Activated CD8-positive, alpha-beta memory T cell treated with anti-CD3 and anti-CD28 coated beads, Interleukin-2, amount 50 U/mL, for 1 hour (primary cell): ENCODE measurements around the gene MAPK12.

Source experiments
- DNase-seq: peaks from one replicate; pipeline ENCODE4 v3.0.0-alpha.2; 2020; ENCODE audit errors: extremely low read depth

The MAPK12 gene

DNA sequence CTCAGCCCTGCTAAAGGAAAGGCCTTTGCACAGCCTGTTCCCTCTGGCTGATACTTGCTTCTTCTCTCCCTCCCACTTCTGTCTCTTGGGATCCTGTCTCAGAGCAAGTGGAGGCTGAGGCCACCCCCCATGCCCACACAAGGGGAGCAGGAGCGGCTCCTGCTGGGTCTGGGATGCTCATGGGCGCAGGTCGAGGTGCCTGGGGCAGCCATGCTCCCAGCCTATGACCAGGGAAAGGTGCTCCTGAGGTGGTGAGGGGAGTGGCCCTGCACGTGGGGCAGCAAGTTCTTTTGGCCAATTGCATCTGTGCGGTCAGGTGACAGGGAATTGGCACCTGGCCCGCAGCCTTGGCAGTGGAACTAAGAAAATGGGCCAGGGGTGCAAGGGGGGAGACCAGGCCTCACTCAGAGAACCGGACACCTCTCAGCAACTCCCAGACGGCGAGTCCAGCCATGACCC is 7.2 kb upstream of the MAPK12 start:
- DNase-seq, result no peak

DNA sequence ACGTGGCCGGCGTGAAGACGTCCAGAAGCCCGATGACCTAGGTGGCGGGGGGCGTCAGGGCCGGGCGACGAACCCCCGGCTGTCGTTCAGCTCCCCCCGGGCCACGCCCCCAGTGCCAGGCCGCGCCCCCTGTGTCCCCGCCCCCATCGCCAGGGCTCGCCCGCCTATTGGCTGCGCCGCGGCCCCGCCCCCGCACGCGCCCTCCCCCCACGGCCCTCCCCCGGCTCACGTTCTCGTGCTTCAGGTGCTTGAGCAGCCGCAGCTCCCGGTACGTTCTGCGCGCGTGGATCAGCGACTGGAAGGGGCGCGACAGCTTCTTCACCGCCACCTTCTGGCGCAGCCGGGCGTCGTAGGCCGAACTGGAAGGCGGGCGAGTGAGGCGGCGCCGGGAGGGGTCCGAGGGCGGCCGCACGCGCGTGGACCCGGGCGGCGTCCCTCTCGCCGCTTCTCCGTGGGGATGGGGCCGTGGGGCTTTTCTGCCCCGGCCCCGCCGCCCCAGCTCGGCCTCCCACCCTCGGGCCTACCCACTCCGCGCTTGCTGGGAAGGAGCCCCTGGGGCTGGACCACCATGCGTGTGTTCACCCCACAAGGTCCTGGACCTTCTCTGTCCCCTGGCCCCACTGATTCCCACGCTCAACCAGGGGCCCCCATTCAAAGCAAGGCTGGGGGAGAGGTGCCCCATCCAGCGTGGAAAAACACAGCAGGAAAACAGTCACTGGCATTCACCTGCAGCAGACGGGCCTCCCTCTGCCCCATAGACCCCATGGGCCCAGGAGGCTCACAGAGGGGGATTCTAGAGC is 6.3 kb upstream of the MAPK12 start:
- DNase-seq, result no peak

DNA sequence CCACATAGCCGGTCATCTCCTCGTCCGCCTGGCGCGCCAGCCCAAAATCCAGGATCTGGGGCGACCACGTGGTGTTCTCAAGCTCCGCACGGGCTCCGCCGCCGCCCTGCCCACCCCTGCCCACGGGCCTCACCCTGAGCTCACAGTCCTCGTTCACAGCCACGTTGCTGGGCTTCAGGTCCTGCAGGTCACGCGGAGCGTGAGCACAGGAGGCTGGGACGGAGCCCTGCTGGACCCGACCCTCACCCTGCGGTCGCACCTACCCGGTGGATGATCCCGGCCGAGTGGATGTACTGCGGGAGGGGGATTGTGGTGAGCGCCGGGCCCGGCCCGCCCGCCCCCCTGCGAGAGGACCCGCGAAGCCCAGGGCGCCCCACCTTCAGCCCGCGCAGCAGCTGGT is 5.5 kb upstream of the MAPK12 start:
- DNase-seq, result no peak

DNA sequence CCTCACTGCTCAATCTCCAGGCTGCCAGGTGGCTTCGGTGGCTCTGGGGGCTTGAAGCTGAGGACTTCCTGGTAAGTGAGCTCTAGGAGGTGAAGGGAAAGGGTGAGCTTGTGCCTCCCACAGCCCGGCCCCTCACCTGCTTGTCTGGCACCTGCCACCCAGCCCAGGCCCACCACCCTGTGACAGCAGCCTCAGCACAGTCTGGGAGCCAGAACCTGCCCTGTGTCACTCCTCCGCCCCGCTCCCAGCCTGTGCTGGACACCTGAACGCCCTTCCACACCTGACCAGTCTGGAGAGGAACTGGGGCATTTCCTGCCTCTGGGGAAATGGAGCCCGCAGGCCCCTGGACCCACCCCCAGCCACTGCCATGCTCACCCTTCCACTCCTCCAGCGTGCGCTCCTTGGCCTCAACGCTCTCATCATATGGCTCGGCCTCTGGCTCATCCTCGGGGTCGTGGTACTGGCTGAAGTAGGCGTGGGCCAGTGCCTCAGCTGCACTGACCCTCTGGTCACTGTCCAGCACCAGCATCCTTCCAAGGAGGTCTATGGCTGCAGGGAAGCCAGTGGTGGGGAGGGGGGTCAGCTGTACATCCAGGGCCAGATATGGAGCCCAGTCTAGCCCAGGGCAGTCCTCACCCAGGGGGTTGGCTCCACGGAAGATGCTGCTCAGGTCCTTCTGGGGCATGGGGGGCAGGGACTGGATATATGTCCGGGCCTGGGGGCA is 3.6 kb upstream of the MAPK12 start:
- DNase-seq, result no peak

DNA sequence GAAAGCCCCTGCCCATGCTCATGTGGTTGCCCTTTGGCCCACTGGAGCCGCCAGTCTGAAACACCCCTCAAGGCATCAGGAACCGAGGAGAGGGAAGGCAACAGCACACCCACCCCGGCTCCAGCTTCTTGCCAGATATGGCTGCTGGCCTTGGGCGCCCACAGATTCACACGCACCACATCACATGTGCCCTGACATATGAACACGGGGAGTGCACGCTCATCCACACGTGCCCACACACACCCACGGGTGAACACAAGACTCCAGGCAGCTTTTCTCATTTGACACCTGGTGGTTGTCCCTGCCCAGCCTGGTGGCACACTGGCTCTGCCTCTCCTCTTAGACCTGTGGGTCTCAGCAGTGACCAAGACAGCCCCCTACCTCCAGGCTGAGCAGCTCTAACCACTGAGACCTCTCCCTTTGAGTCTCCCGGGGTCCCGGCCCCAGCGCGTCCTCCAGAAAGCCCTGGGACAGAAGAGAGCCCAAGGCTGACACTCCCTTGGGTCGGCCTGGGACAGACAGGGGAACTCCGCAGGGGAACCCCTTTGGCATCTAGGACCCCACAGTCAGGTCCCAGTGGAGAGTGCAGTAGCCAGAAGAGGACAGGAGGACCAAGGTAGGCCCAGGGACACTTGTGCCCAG is 2.7 kb upstream of the MAPK12 start:
- no peak for DNase-seq

DNA sequence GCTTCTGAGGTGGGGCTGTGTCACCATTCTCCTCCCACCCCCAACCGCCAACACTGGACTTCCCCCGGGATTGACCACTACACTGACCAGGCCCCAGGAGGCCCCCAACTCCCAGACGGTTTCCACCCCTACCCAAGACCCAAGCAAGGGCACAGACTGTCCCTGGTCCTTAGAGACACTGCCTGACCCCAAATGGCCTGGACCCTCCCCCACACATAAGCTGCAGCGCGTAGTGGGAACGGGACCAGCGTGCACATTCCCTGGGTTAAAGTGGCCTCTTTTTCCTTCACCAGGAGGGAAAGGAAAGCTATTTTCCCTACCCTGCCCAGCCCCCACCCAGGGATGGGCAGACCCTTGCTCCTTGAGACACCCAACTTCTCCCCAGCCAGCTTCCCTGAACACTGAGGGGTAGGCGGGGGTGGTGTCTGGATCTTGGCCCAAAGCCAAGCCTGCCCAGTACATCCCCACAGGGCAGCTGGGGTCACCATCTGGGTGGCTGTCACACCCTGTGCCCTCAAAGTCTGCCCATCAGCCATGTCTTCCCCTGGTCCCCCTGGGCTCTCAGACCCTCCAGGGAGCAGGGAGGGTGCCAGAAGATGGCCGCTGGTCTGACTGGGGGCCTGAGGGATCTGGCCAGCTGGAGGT is 1.6 kb upstream of the MAPK12 start:
- no peak for DNase-seq

DNA sequence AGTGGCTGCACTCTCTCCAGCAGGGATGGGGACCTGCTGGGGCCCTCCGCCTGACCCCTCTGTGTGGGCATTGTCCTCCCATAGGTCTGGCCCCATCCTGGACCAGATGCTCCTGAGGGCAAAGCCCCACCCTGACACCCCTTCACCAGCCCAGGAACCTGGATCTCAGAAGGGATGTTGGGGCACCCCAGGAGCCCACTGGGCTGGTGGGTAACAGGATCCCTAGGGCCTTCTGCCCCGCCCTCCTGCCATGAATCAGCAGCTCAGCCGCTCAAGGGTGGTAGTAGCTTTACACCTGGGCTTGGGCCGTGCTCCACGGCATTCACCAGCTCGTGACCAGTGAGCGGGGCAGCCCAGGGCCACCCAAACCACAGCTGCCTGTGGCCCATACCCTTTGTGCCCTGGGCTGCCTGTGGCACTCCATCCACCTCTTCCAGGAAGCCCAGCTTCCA is 1.0 kb upstream of the MAPK12 start:
- DNase-seq, result no peak

DNA sequence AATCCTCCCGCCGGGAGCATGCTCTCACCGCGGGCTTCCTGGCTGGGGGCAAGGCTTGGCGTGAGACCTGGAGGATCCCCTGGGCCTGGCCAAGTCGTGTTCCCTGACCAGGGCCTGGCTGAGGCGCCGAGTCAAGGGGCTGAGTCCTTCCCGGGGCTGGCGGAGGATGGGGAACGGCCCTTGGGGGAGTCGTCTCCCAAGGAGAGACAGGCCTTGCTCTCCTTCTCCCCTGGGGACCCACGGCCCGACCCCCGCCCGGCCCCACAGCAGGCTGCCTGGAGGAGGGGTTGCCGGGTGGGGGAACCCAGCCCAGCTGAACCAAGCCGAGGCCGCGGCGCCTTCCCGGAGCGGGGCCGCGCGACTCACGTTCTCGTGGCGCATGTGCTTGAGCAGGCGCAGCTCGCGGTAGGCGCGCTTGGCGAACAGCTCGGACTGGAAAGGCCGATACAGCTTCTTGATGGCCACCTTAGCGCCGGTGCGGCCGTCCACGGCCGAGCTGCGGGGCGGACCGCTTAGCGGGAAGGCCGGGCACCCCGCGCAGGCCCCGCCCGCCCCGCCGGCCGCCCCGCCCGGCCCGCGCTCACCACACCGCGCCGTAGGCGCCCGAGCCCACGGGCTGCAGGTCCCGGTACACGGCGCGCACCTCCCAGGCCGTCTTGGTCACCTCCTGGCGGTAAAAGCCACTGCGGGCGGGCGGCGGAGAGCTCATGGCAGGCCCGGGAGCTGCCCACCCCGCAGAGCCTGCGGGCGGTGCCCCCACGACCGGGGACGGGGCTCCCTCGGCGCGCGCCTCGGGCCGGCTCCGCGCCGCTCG is 475 bp downstream of the MAPK12 start:
- DNase-seq, result no peak

DNA sequence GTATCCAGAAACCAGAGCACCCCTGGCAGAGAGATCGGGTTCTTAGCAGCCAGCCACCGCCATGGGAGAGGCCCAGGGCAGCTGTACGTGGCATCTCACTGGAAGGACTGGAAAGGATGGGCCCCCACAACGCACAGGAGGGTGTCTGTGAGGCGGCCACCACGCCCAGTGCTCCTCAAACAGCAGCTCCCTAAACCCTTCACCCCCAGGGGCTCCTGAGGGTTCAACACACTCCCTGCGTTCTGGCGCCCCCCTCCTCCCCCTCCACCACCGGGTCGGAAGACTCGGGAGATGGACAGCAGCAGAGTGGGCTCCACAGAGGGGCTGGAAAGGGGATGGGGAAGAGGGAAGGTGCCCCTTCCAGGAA is 1.1 kb downstream of the MAPK12 start:
- DNase-seq, result no peak

DNA sequence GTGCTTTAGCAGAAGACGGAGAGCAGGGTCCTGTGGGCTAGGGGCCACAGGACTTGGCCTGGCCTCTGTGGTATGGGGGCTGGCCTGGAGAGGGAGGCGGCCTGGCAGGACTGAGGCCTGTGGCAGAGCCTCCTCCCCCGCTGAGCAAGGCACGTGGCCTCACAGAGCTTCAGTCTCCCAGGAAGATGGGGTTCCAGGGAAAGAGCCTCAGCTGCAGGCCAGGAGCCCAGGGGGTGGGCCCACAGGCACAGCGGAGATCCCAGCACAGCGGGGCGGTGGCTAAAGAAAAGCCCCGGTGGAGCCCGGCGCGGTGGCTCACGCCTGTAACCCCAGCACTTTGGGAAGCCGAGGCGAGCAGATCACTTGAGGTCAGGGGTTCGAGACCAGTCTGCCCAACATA is 2.2 kb downstream of the MAPK12 start:
- no peak for DNase-seq

DNA sequence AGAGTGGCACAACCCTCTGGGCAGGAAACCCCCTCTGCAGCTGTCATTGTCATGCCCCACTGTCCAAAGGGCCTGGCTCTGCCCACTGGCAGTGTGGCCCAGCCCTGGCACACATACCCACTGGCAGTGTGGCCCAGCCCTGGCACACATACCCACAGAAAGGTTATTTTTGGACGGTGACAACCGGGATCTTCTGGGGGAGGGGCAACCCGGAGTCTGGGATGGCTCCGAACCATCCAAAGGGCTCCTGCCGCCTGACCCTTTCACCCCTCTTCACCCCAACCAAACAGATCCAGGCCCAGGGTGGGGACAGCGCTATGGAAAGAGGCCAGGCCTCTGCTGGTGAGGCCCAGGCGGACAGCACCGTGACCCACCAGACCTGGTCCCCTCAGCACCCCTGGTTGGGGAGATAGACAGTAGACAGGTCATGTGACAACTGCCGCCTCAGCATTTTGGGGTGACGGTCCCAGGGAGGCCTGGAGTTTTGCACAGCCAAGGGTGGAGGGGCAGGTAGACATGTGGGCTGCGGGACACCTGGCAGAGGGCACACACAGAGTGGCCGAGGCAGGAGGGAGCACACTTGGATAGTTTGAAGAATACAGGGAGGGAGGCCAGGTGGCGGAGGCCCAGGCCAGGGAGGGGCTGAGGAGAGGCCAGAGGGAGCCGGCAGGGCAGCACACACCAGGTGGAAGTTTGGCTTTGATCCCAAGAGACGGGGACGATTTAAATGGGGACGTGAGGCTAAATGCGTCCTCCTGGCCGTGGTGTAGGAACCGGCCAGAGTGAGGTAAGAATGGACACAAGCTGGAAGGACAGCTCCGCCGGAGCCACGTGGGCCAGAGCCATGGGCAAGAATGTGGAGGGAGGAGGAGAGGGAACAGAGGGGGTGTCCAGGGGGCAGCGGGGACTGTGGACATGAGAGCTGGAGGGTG is 2.9 kb downstream of the MAPK12 start:
- no peak for DNase-seq

DNA sequence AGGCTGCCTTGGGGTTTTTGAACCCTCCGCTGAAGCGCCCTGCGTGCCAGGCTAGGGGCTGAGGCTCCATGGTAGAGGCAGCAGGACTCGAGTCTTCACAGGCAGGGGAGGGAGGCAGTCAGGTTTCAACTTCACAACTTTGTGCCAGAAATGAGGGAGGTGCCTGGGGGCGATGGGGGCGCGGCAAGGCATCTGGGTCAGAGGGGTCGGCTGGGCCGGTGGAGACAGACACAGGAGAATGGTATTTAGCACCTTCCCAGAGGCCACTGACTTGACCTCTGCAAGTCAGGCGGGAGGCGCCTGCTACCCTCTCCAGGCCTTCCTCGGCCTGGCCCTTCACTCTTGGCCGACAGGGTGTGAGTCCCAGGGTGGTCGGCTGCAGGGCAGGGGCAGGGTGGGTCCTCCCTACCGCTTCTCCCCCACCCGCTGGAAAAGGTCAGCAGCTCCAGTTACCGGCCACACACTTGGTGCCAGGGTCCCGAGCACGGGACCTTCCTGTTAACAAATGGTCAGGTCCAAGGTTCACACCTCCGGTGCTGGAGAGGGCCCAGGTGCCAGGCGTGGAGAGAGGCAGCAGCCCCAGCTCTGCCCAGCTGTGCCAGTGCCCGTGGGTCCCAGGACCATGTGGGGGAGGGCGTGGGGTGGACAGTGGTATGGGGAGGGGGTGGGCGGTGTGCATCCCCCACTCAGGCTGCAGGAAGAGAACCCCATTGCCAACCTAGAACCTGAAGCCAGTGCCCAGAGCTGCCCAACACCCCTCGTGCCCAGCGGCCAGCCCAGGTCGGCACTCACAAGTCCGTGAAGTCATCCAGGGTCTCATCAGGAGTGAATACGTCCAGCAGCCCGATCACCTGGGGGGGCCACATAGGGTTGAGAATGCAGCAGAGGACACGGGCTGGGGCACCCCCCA is 3.8 kb downstream of the MAPK12 start:
- DNase-seq, result no peak

DNA sequence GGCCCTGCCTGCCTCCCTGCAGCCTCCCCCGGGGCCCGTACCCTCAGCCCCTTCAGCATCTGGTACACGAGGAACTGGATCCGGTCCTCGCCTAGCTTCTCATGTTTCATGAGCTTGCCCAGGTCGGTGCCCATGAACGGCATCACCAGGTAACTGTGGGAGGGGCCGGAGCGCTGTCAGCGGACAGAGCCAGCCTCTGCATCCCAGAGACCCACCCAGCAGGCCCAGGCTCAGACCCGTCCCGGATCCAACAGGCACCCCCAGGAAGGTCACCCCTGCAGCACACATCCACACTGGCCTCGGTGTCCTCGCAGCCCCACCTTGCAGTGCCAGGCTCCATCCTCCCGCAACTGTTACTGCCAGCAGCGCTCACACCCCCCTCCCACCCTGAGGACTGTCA is 4.4 kb downstream of the MAPK12 start:
- DNase-seq, result no peak

DNA sequence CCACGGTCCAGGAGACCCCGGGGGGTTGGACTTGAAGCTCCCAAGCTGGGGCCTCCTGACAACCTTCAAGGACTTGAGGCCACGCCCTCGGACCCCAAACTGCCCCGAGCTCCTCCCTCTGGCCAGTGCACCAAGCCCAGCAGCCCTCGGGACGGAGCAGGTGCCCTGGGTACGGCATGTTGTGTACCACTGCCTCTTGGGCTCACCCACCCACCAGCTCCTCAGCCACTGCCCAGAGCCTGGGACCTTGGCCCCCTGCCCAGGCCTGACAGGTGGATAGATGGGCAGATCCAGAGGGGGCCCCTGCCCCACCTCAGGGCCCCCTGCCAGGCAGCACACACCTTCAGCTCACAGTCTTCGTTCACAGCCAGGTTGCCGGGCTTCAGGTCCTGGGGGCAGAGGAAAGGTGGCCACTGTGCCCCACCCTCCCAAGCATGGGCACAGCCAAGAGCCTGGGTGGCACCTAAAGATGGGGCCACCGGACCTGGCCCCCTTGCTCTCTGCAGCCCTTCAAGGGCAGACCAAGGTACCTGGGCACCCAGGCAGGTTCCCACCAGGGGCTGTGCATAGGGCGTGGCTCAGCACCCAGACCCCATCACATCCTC is 5.1 kb downstream of the MAPK12 start:
- DNase-seq, result no peak

DNA sequence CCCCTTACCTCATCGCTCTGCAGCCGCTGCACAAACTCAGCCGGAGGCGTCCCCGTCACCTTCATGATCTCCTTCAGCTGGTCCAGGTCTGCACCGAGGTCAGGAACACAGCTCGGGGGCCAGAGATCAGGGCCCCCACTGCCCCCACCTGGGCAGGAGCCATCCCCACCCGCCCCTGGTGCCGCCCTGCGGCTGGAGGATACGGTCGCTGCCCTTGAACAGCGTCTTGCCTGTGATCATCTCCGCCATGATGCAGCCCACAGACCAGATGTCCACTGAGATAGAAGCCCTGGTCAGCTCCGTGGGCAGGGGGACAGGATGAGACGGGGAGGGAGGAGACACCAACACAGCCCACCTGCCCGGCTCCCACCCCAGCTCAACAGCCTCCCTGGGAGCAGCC is 5.9 kb downstream of the MAPK12 start:
- DNase-seq, result no peak

DNA sequence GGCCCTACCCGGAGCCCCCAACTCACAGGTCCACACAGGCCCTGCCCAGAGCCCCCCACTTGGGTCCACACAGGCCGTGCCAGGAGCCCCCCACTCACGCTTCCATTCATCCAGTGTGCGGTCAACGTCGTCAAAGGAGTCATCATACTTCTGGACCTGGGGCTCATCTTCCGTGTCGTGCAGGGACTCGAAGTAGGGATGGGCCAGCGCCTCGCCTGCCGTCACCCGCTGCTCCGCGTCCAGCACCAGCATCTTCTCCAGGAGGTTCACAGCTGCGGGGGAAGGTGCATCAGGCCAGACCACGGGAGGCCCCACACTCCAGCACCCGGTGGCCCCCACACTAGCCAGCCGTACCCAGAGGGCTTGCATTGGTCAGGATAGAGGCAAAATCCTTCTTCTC is 6.4 kb downstream of the MAPK12 start:
- DNase-seq, result no peak

DNA sequence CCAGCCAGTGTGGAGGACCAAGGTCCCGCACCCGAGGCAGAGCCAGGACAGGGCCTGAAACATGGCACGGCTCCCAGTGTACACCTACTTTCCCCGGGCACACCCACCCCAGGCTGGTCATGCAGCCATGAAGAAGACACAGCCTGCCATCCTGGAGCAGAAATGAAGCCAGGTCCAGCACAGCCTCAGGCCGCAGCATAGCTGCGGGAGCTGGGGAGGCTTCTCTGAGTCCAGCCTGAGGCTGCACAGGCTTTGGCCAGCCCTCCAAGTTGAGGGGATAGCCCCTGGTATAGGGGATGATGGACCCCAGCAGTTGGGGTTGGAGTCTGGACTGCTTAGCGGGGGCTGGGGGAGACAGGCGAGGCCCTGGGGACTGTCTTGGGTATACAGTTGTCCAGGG is 7.5 kb downstream of the MAPK12 start:
- DNase-seq, result no peak

DNA sequence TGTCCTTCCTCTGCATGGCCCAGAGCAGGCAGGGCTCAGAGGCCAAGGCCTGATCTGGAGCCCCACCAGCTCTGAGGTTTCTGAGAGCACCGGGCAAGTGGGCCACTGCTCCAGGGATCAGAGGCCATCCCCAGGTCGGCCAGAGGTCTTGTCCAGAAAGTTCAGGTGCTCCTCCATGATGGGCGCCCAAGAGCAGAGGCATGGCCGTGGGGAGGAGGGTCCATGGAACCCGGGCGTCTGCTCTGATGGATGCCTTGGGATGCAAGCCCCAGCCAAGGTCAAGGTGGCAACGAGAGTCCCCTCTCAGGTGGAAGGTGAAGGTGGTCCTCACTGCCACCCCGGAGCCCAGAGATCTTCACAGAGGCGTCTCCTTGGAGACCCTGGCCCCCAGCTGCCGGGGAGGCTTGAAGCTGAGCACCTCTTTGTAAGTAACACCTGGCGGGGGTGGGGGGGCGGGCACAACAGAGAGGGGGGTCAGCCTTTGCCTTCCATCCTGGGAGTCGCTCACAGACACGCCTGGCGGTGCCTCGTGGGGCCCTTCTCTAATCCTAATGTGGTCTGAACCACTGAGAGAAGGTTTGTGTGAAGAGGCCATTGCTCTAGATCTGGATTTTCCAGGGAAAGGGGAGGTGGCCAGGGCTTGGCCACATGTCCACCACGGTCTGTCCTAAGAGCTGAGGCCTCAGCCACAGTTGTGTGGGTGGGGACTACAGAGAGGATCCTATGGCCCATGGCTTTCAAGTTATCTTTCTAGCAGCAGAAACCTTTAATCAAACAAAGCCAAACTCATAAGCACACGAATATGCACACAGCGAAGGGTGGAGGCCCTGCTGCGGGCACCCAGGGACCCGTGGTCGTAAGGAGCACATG is 8.2 kb downstream of the MAPK12 start:
- DNase-seq, result no peak
